WERI-Rb-1 (cell line): ENCODE results near the gene TSHR.

ENCODE experiments used
- DNase-seq: peaks from one replicate; pipeline ENCODE4 v3.0.0-alpha.2; 2020
- H3K27ac ChIP-seq: fragments of 250-450 bp; sonication (Bioruptor Pico); 2 replicates; pipeline ENCODE4 v1.5.1; 2020; ENCODE audit warnings: mild to moderate bottlenecking, moderate library complexity
- H3K27me3 ChIP-seq: fragments of 250-450 bp; sonication (Bioruptor Pico); 2 replicates; pipeline ENCODE4 v1.5.1; 2021; ENCODE audit warnings: mild to moderate bottlenecking, low read depth, moderate library complexity; ENCODE audit not compliant: insufficient read depth, severe bottlenecking
- H3K36me3 ChIP-seq: fragments of 250-450 bp; sonication (Bioruptor Pico); 2 replicates; pipeline ENCODE4 v1.5.1; 2020; ENCODE audit warnings: mild to moderate bottlenecking, moderate library complexity
- H3K4me3 ChIP-seq: 2 replicates; pipeline ENCODE4 v1.5.1; 2011; ENCODE audit warnings: low read depth, mild to moderate bottlenecking, control low read depth, low read length
- H3K9me3 ChIP-seq: fragments of 250-450 bp; sonication (Bioruptor Pico); 2 replicates; pipeline ENCODE4 v1.5.1; 2021; ENCODE audit warnings: mild to moderate bottlenecking, moderate library complexity; ENCODE audit not compliant: severe bottlenecking
- CTCF ChIP-seq: IDR thresholded peaks from 2 replicates; pipeline ENCODE4 v1.5.1; 2011; ENCODE audit warnings: low read depth, mild to moderate bottlenecking, control low read depth, inconsistent platforms, low read length

Gene TSHR

GRCh38 chr14:80979951-80980350, 24.5 kb downstream of the TSHR start:
- Histone ChIP-seq H3K4me3 (no peak overlapping the region), H3K27ac (no peak overlapping the region), H3K9me3 (no peaks in the 10 kb centered on the region), H3K36me3 (no peaks in the 10 kb centered on the region), H3K27me3 (no peaks in the 10 kb centered on the region)
- no peak for TF ChIP-seq CTCF
- DNase-seq: no peak

- DNase-seq: no peak
- no peak for TF ChIP-seq CTCF
- Histone ChIP-seq H3K36me3 (no peaks in the 10 kb centered on the region), H3K27me3 (no peaks in the 10 kb centered on the region), H3K9me3 (no peaks in the 10 kb centered on the region), H3K4me3 (no peak overlapping the region), H3K27ac (no peak overlapping the region)
Measured at GRCh38 chr14:80981156-80981555, 25.7 kb downstream of the TSHR start.

GRCh38 chr14:80981673-80982072, 26.3 kb downstream of the TSHR start:
- H3K36me3 ChIP-seq: no peaks in the 10 kb centered on the region
- no peak for DNase-seq
- H3K27me3 ChIP-seq: no peaks in the 10 kb centered on the region
- H3K9me3 ChIP-seq: no peaks in the 10 kb centered on the region
- H3K27ac ChIP-seq: no peak overlapping the region
- TF ChIP-seq CTCF: no peak
- no peak overlapping the region for H3K4me3 ChIP-seq

- Histone ChIP-seq H3K27me3 (no peaks in the 10 kb centered on the region), H3K27ac (no peak overlapping the region), H3K4me3 (no peak overlapping the region), H3K9me3 (no peaks in the 10 kb centered on the region), H3K36me3 (no peaks in the 10 kb centered on the region)
- DNase-seq: no peak
- TF ChIP-seq CTCF: no peak
Measured at GRCh38 chr14:80982711-80983110, 27.3 kb downstream of the TSHR start.

- no peaks in the 10 kb centered on the region for H3K9me3 ChIP-seq
- peak; percentile 68 for DNase-seq
- H3K27me3 ChIP-seq: no peaks in the 10 kb centered on the region
- H3K27ac ChIP-seq: no peak overlapping the region
- TF ChIP-seq CTCF: peak; percentile 85
- H3K4me3 ChIP-seq: no peak overlapping the region
- H3K36me3 ChIP-seq: no peaks in the 10 kb centered on the region
Measured at GRCh38 chr14:80987235-80988032, 32.0 kb downstream of the TSHR start.

GRCh38 chr14:80988192-80988591, 32.8 kb downstream of the TSHR start:
- Histone ChIP-seq H3K4me3 (no peak overlapping the region), H3K27me3 (no peaks in the 10 kb centered on the region), H3K9me3 (no peaks in the 10 kb centered on the region), H3K36me3 (no peaks in the 10 kb centered on the region), H3K27ac (no peak overlapping the region)
- no peak for DNase-seq
- TF ChIP-seq CTCF: no peak
